ENCODE results near the gene FLNA. TPM values are rescaled to one million over a fixed set of nuclear protein-coding genes. Genes with fewer than 3 reads are reported as not detected.
"Not testable (repeated sequence)": the region's sequence is repeated elsewhere in the genome, so short reads cannot be mapped to it uniquely, and the experiment has no call there.

Gene FLNA
- total RNA-seq, 1 donor from 2014 or later, result 406 TPM

- no peak for DNase-seq
Measured at GRCh38 chrX:154399527-154400368, 25.3 kb upstream of the FLNA start.

- peak; percentile 93 for DNase-seq
Measured at GRCh38 chrX:154398668-154399526, 24.5 kb upstream of the FLNA start.

- DNase-seq, result peak; percentile 97
Measured at GRCh38 chrX:154397888-154398667, 23.6 kb upstream of the FLNA start, which contains the start of gene RPL10. Gene RPL10 (plus strand): TSS chrX:154398377. CDS start chrX:154398520, 143 bp downstream.

GRCh38 chrX:154396973-154397887, 22.8 kb upstream of the FLNA start:
- DNase-seq, result peak; percentile 88

- DNase-seq, result not testable (repeated sequence)
Measured at GRCh38 chrX:154396363-154396762, 21.9 kb upstream of the FLNA start.

GRCh38 chrX:154389812-154390747, 15.6 kb upstream of the FLNA start:
- not testable (repeated sequence) for DNase-seq

- not testable (repeated sequence) for DNase-seq
Measured at GRCh38 chrX:154388649-154389048, 14.2 kb upstream of the FLNA start.

- DNase-seq, result not testable (repeated sequence)
Measured at GRCh38 chrX:154388094-154388493, 13.7 kb upstream of the FLNA start.

GRCh38 chrX:154384284-154384892, 10.0 kb upstream of the FLNA start:
- no peak for DNase-seq

- DNase-seq, result no peak
Measured at GRCh38 chrX:154383359-154384283, 9.2 kb upstream of the FLNA start.

GRCh38 chrX:154382483-154383069, 8.1 kb upstream of the FLNA start:
- DNase-seq, result no peak

GRCh38 chrX:154381271-154381670, 6.8 kb upstream of the FLNA start:
- no peak for DNase-seq

- DNase-seq, result no peak
Measured at GRCh38 chrX:154380787-154381186, 6.4 kb upstream of the FLNA start.

- no peak for DNase-seq
Measured at GRCh38 chrX:154380153-154380552, 5.7 kb upstream of the FLNA start.

GRCh38 chrX:154379569-154379951, 5.1 kb upstream of the FLNA start:
- DNase-seq, result no peak

GRCh38 chrX:154378799-154379568, 4.5 kb upstream of the FLNA start, which contains the start of gene EMD:
Gene EMD (plus strand): TSS chrX:154379295. CDS start chrX:154379485, 190 bp downstream.
- DNase-seq, result peak; percentile 98

Measured in tongue (tissue), 2 donors.